Measurements from ENCODE around the gene SLC22A1. TPM values are rescaled to one million over a fixed set of nuclear protein-coding genes. Genes with fewer than 3 reads are reported as not detected.

SLC22A1 gene
- polyA plus RNA-seq, 1 of the 3 experiments (the other 2 are of a cell fraction) = 0.20 TPM

DNA sequence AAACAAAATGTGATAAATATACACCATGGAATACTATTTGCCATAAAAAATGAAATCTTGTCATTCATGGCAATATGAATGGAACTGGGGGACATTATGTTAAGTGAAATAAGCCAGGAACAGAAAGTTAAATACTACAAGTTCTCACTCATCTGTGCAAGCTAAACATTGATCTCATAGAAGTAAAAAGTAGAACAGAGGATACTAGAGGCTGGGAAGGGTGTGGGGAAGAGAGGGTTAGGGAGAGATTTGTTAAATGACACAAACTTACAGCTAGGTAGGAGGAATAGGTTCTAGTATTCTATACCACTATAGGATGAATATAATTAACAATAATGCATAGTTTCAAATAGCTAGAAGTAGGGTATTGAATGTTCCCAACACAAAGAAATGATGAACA, 76.0 kb downstream of the SLC22A1 start:
- DNase-seq = no peak
- TF ChIP-seq ELF1 (IDR thresholded peaks at IDR 0.05) (no peak), EP300 (IDR thresholded peaks at IDR 0.05; ENCODE audit: borderline replicate concordance in 1 of 2, low read depth in 1 of 2, low read length in 1 of 2) (no peak), CHD2 (IDR thresholded peaks at IDR 0.05; ENCODE audit: low read length, partially characterized antibody) (no peak), TCF12 (IDR thresholded peaks at IDR 0.05) (no peak), FOSL2 (IDR thresholded peaks at IDR 0.05; ENCODE audit: borderline replicate concordance, low read depth) (no peak)
- TF ChIP-seq, protein P1, sequence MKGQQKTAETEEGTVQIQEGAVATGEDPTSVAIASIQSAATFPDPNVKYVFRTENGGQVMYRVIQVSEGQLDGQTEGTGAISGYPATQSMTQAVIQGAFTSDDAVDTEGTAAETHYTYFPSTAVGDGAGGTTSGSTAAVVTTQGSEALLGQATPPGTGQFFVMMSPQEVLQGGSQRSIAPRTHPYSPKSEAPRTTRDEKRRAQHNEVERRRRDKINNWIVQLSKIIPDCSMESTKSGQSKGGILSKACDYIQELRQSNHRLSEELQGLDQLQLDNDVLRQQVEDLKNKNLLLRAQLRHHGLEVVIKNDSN (IDR thresholded peaks at IDR 0.05; ENCODE audit: borderline replicate concordance, low read depth) = no peak
- TF ChIP-seq, protein P2, sequence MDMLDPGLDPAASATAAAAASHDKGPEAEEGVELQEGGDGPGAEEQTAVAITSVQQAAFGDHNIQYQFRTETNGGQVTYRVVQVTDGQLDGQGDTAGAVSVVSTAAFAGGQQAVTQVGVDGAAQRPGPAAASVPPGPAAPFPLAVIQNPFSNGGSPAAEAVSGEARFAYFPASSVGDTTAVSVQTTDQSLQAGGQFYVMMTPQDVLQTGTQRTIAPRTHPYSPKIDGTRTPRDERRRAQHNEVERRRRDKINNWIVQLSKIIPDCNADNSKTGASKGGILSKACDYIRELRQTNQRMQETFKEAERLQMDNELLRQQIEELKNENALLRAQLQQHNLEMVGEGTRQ (IDR thresholded peaks at IDR 0.05; ENCODE audit: borderline replicate concordance, low read depth, low read length) = no peak
- TF ChIP-seq, protein P3, sequence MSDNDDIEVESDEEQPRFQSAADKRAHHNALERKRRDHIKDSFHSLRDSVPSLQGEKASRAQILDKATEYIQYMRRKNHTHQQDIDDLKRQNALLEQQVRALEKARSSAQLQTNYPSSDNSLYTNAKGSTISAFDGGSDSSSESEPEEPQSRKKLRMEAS (IDR thresholded peaks at IDR 0.05; ENCODE audit: low read depth) = no peak
- TF ChIP-seq, protein P4, sequence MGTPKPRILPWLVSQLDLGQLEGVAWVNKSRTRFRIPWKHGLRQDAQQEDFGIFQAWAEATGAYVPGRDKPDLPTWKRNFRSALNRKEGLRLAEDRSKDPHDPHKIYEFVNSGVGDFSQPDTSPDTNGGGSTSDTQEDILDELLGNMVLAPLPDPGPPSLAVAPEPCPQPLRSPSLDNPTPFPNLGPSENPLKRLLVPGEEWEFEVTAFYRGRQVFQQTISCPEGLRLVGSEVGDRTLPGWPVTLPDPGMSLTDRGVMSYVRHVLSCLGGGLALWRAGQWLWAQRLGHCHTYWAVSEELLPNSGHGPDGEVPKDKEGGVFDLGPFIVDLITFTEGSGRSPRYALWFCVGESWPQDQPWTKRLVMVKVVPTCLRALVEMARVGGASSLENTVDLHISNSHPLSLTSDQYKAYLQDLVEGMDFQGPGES (IDR thresholded peaks at IDR 0.05; ENCODE audit: low read depth, low read length) = no peak
- Histone ChIP-seq H4K20me1 (ENCODE audit: insufficient read depth) (no peaks in the 10 kb centered on the region), H3K9me3 (no peaks in the 10 kb centered on the region; the same call in 1 of the 2 replicates), H3K36me3 (replicated peaks in 1 of 2; ENCODE audit: control insufficient read depth in 1 of 2, insufficient read depth in 2 of 2, low read length in 1 of 2) (no peaks in the 10 kb centered on the region), H3K4me3 (ENCODE audit: low read depth in 2 of 2, low read length in 1 of 2) (no peak overlapping the region), H3K9me2 (no peaks in the 10 kb centered on the region; the same call in 1 of the 2 replicates), H3K4me2 (no peak overlapping the region), H3K4me1 (ENCODE audit: control insufficient read depth in 1 of 2, insufficient read depth in 2 of 2, low read depth in 1 of 2, low read length in 1 of 2) (no peaks in the 10 kb centered on the region), H3K79me2 (ENCODE audit: insufficient read depth) (no peaks in the 10 kb centered on the region), H3F3A (replicated peaks; ENCODE audit: insufficient read depth) (no peaks in the 10 kb centered on the region), H3K27ac (ENCODE audit: low read depth in 2 of 2, low read length in 1 of 2) (no peak overlapping the region), H3K27me3 (ENCODE audit: insufficient read depth) (no peaks in the 10 kb centered on the region; the same call in 1 of the 2 replicates), H3K9ac (no peak overlapping the region), H2AFZ (ENCODE audit: low read depth) (no peak overlapping the region)
- CTCF ChIA-PET = no interaction called here
- POLR2A ChIA-PET = no interaction called here

DNA sequence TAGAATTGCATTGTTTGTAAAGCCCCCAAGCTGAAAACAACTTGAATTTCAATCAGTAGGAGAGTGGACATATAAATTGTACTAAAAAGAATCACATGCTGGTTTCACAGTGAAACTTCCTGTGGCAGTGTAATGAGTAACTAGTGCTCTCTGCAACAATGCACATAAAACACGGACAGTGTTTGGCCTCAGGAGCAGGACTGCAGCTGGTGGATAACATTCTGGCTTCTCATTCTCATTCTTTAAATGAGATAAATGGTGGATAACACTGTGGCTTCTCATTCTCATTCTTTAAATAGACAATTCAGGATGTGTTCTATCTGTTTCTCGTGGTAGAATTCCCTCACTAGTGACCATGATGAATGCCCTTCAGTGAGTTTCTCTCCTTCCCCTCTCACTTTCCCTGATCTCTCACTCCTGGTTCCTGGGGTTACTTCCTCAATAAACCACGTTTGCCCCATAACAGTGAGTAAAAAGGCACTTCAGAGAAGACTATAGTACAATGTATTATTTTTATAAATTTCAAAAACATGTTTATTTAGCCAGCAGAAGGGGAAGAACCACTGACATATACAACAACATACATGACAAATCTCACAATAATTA, 77.1 kb downstream of the SLC22A1 start:
- Histone ChIP-seq H2AFZ (ENCODE audit: low read depth) (no peak overlapping the region), H3K27me3 (ENCODE audit: insufficient read depth) (no peaks in the 10 kb centered on the region; the same call in 1 of the 2 replicates), H3K9me2 (no peaks in the 10 kb centered on the region; the same call in 1 of the 2 replicates), H3K9ac (no peak overlapping the region), H3K79me2 (ENCODE audit: insufficient read depth) (no peaks in the 10 kb centered on the region), H3K36me3 (replicated peaks in 1 of 2; ENCODE audit: control insufficient read depth in 1 of 2, insufficient read depth in 2 of 2, low read length in 1 of 2) (no peaks in the 10 kb centered on the region), H4K20me1 (ENCODE audit: insufficient read depth) (no peaks in the 10 kb centered on the region), H3K4me3 (ENCODE audit: low read depth in 2 of 2, low read length in 1 of 2) (no peak overlapping the region), H3K27ac (ENCODE audit: low read depth in 2 of 2, low read length in 1 of 2) (no peak overlapping the region), H3K4me2 (no peak overlapping the region), H3F3A (replicated peaks; ENCODE audit: insufficient read depth) (no peaks in the 10 kb centered on the region), H3K4me1 (ENCODE audit: control insufficient read depth in 1 of 2, insufficient read depth in 2 of 2, low read depth in 1 of 2, low read length in 1 of 2) (no peaks in the 10 kb centered on the region), H3K9me3 (no peaks in the 10 kb centered on the region)
- WGBS (ENCODE audit: low lambda C conversion rate) = 0% methylated on average over 3 of the region's 3 CpGs
- CTCF ChIA-PET = no interaction called here
- DNase-seq = no peak
- POLR2A ChIA-PET = no interaction called here
- TF ChIP-seq NRF1 (IDR thresholded peaks at IDR 0.05; ENCODE audit: low read depth, low read length) = no peak
- no peak for TF ChIP-seq ELF1 (IDR thresholded peaks at IDR 0.05)
- TF ChIP-seq, protein P5, sequence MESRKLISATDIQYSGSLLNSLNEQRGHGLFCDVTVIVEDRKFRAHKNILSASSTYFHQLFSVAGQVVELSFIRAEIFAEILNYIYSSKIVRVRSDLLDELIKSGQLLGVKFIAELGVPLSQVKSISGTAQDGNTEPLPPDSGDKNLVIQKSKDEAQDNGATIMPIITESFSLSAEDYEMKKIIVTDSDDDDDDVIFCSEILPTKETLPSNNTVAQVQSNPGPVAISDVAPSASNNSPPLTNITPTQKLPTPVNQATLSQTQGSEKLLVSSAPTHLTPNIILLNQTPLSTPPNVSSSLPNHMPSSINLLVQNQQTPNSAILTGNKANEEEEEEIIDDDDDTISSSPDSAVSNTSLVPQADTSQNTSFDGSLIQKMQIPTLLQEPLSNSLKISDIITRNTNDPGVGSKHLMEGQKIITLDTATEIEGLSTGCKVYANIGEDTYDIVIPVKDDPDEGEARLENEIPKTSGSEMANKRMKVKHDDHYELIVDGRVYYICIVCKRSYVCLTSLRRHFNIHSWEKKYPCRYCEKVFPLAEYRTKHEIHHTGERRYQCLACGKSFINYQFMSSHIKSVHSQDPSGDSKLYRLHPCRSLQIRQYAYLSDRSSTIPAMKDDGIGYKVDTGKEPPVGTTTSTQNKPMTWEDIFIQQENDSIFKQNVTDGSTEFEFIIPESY (IDR thresholded peaks at IDR 0.05; ENCODE audit: borderline replicate concordance, low read depth) = no peak
- TF ChIP-seq, protein P1 (IDR thresholded peaks at IDR 0.05; ENCODE audit: borderline replicate concordance, low read depth) = no peak
- no peak for TF ChIP-seq YY1 (IDR thresholded peaks at IDR 0.05; ENCODE audit: low read depth)
- TF ChIP-seq FOSL2 (IDR thresholded peaks at IDR 0.05; ENCODE audit: borderline replicate concordance, low read depth) = no peak
- TF ChIP-seq RAD21 (IDR thresholded peaks at IDR 0.05; ENCODE audit: low read length) = no peak
- no peak for TF ChIP-seq CHD2 (IDR thresholded peaks at IDR 0.05; ENCODE audit: low read length, partially characterized antibody)
